Renal cortical epithelial cell (primary cell): ENCODE measurements around the gene PPP2R5E. TPM values are rescaled to one million over a fixed set of nuclear protein-coding genes. Genes with fewer than 3 reads are reported as not detected.

Source experiments
- DNase-seq: peaks from one replicate; pipeline ENCODE4 v3.0.0-alpha.2; 2011; ENCODE audit warnings: low read depth
- total RNA-seq: library from RNA; depleted of rRNA; stranded (reverse); fragments of >200 nt; gene quantifications from 2 replicates; pipeline ENCODE4 v1.2.3, GENCODE V29; 2014

Gene PPP2R5E
- total RNA-seq, 1 donor from 2014 or later: 54.4 TPM

DNA sequence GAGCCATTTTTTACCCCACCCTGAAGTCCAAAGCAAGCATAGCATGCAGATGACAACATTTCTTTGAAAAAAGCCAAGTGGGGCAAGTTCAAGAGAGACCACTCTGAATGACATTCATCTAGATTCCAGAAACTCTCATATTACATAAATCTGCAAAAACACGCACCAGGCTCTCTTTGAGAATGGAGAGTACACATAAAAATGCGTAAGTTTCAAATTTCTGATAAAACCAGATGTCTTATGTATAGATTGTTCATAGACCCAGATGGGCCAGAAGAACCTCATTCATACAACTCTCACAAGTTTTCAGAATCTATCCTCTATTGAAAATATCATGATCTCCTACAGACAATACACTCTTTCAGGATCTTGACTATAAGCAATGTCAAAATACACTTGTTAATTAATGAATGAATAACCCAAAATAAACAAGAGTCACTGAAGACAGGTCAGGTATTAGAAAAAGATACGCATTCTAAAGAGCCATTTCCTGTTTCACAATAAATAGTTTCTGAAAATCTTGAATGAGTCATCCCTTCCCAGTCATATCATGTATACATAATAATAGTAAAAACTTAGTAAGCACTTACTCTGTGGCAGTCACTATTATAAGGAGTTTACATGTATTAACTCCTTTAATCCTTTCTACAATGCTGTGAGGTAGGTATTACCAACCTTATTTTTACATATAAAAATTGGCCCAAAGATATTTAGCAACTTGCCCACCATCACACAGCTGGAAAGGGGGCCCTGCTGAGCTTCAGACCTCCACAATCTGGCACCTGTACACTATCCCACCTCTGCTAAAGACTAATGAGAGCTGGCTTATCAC lies 72.0 kb downstream of the PPP2R5E start:
- DNase-seq: peak; percentile 95

DNA sequence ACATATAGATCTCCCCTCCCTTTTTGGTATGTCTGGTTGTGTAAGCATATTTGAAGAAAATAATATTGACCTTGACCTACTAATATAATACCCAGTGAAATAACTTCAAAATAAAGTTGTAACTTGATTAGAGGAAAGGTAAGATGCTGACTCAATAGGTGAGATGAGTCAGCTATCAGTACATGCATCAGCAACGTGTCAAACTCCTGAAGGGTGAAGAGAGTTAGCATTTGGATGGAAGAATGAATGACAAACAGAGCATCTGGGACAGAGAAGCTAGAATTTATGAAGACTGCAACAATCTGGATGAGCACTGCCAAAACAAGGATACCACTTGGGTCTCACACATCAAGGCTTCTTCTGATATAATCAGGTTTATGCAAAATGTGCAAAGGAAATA lies 74.9 kb downstream of the PPP2R5E start:
- DNase-seq: peak; percentile 68

DNA sequence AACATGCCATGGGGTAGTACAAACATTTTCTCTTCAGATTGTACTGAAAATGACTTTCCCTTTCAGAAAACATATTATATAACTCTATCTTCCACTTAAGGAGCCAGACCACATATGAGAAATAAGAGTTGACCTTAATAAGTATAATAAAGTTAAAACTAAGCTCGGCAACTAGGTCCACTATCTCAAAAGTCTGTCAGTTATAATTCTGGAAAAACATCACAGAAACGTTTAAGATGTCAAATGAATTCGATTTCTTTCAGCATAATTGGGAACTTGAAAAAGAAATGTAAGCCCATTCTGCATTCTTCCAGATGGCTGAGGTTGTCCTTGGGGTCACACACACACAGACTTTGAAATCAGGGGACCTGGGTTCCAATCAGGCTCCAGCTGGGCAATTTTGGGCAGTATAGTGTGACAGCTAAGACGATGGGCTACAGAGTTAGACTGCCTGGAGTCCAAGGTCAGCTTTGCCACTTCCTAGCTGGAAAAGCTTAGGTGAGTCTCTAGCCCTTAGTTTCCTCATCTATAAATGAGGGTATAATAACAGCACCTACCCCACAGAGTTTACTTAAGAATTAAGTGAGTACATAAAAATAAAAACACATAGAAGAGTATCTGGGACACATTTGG lies 75.6 kb downstream of the PPP2R5E start:
- no peak for DNase-seq

DNA sequence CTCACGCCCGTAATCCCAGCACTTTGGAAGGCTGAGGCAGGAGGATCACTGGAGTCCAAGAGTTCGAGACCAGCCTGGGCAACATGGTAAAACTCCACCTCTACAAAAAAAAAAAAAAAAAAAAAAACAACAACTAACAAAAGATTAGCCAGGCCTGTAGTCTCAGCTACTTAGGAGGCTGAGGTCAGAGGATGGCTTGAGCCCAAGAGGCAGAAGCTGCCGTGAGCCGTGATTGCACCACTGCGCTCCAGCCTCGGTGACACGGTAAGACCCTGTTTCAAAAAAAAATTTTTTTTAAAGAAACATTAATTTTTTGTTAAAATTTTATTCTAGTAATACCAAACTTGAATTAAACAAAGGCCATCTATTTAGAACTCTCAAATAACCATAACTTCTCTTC lies 77.8 kb downstream of the PPP2R5E start:
- no peak for DNase-seq

DNA sequence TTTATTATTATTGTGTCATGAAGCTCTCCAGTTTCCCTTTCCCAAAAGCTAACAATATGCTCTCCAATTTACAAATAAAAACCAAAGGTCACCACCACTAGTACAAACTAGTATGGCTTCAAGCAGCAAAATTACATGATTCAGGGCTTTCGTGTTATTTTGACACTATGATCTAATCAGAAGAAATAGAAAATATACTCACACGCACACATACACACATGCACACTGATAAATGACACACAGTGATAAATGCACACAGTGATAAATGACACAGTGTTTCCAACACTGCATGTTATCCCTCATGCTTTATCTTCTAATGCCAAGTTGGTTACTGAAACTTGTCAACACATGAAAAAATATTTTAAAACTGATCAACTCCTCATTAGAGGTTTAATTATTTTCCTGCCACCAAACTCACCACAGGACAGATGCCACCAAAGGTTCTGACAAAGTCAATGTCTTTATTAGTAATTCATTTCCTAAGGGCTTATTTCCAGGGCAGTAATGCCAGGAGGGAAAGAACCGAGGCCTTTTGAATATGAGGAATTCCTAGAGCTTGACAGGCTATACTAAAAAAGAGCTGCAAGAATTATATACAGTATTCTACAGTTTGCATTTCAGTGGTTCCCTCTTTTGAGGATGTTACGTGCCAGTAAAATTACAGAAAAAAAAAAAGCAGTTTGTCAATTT lies 82.4 kb downstream of the PPP2R5E start:
- DNase-seq: no peak

DNA sequence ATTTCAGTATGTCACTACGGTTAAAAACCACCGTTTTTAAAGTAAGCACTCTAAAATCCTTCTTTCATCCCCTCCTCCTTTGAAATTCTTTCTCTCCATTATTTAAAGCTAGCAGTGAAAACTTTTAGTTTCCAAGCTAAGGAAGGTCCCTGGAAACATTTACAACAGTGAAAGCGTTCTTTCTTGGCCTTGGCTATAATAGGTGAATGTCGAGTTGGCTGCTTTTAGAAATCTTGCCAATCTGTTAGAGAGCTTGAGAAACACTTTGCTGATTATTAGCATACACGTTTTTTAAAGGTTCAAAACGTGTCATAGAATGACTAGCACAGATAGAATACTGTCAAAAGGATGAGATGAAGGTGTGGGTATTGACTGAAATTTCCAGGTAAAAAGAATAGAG lies 83.4 kb downstream of the PPP2R5E start:
- no peak for DNase-seq

DNA sequence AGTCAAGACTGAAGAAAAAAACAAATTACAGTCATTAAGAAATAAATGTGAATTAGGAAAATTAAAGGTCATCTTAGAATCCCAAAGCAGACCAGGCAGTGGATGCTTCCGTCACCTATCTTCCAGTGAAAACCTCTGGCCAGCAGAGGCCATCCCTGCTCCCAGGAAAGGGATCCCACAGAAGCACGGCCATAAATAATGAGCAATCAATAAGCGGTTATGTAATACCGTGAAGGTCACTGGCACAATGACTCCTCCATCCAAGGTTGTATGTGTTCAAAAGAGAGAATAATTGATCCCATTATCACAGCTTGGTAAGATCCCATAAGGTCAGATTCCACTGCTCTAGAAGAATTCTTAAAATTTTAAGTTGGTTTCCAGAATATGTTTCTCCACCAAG lies 85.7 kb downstream of the PPP2R5E start:
- no peak for DNase-seq

DNA sequence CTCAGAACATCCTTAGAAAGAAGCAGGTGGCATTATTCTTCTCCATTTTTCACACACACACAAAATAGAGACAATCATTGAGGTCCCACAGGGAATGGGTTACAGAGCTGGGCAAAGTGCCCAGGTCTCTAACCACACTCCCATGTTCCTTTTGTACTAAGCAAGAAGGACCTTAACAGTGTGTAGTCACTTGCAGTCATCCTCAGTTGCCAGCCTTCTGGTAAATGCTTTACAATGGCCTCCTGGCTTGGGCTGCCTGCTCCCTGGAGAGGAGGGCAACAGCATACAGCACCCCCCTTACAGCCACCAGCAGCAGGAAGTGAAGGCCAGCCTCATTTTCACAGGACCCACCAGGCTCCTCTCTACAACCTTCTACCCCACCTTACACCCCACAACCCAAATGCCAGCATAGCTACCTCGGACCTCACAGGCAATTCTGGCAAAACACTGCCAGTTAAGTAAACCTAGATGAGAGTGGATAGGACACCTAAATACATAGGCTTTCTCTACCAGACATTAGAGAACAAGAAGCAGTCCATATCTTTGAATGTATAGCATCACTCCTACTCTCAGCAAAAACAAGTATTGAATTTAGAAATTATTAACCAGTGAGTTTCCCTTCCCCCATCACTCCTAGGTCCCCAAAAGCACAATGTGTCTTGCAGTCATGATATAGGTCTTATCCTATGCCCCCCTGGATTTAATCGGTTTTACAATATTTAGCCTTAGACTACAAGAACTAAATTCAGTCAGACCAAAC lies 88.1 kb downstream of the PPP2R5E start:
- peak; percentile 87 for DNase-seq

DNA sequence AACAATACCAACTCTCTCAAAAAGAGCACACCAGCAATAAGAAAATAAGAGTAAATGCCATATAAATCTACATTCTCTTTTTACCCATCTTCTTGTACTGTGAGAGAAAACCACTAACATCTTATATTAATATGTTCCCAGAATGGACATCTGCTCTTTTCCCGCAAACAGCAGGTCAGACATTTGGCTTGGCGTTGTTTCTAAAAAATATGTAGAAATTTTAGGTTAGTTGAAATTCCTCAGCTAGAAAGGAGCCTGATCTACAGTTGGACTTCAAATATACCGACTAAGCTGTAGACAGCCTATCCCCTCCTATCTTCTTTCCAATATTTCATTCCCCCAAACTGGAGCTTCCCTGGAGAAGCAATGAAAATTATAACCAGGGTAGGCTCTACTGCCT lies 88.7 kb downstream of the PPP2R5E start:
- no peak for DNase-seq

DNA sequence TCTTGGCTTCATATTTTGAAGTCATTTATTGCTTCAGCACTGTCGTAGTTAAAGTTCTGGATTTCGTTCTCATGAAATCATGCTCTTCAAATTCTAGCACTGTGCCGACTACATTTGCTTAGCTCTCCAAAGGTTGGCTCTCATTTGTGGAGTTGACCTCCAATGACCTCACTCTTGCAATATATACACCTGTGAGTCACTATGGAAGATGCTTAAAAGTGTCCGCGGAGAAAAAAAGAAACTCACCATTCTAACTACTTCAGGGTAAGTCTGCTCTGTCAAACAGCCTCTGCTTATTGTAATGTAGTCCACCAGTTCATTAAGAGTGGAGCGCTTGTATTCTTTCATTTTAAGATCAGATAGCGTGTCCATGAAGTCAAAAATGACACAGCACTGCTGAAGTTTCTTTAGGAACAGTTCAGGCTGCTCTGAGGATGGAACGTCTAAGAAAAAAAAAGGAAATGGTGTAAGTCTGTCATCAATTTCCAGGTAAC lies 89.7 kb downstream of the PPP2R5E start:
- DNase-seq: no peak

DNA sequence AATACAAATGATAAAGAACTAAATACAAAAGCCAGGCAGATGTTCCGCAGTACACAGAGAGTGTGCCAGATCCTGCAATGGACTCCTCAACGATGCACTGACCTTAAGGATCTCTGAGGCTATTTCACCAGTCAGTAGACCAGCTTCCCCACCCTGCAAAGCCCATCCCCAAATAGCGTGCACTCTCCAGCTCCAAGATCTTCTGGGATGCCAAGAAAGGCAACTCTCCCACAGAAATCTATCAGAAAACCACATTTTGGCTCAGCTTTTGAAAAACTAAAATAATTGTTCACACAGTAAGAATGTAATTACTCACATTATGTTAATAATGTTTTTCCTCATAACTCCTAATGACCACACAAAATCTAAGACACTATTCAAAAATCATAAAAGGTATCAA lies 90.4 kb downstream of the PPP2R5E start:
- no peak for DNase-seq

DNA sequence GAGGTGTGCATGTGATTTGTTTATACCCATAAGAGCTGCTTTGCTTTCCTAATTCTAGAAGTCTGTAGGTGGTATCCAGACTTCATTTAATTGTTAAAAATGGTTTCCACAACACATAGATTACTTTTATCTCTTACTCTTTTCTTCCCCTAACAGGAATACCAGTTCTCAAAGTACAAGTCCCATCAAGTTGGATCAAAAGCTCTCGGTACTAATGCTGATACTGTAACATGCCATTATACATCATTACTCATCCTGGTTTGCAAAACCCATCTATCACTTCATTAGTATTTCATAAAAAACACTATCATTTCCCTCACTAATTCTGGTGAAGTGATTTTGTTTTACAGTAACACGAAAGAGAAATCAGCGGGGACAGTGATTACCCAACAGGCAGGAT lies 94.3 kb downstream of the PPP2R5E start:
- DNase-seq: no peak

DNA sequence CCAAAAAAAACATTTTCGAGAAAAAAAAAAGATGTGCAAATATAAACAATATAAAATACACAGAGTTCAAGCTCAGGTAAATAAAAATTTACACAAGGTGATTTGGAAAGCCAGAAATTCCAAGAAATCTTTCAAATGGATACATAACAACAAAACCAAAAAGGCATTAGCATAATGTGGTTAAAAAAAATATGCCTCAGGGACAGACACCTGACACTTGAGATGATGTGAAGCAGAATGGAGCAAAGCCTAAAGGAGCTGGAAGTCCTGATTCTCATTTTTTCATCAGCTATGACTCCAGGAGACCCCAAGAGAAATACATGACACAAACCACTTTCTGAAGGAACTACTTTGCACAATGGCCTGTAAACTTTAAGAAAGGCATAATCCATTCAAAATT lies 98.6 kb downstream of the PPP2R5E start:
- DNase-seq: peak; percentile 28

DNA sequence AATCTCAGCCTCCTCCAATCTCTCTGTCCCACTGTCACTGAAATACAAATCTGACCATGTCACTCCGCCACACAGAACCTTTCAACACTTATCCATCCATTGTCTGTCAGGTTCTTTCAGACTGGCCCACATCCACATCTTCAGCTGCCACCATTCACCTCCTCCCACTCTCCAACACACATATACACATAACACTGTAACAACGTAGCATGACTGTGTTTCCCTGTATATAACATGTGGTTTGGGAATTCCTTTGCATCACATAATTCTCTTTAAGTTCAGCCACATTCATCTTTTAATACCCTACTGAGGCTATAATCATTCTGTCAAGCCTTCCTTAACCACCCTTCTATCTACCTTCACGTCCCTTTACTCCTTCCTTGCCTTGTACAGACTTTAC lies 99.2 kb downstream of the PPP2R5E start:
- no peak for DNase-seq

DNA sequence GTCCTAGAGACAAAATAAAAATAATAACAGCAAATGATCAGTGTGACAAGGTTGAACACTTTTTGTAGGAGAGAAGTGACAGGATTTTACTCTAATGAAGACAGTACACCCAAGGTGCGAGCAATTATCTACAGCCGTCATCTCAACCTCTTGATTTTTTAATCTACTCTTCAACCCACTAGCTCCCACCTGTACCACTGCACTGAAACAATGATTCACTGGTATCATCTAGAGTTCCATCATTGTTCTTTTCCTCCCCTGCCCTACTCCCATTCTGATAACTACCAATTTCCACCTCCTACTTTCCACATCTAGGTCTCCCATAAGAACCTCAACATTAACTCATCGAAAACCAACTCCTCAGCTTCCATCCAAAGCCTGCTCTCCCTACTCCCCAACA lies 99.8 kb downstream of the PPP2R5E start:
- no peak for DNase-seq

DNA sequence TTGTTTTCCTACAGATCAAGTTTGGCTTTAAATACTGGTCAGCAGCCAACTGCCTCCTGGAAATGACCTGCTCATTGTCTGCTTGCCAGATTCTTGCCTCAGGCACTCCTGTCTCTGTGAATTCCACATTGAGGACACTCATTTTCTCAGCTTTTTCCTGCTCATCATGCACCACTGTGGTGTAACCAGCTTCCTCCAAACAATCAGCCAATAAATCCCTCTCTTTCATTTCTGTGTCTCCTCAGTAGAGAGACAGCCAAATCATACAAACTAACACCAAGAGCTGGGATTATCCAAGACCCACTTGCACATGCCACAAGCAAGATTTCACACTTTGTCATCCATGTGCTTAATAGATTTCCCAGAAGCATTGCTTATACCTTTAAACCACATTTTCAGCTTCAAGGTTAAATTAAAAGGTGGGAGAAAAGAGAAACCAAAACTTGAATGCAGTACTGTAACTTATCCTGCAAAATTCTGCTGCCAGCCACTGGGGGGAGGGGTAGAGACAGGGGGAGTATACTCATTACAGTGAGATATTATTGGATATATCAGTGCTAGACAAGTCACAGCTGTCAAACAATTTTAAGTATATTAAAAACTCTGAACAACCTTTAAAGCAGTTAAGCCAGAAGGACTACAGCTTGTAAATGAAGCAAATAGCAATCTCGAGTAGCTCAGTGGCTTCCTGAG lies 105.0 kb downstream of the PPP2R5E start:
- DNase-seq: peak; percentile 96

DNA sequence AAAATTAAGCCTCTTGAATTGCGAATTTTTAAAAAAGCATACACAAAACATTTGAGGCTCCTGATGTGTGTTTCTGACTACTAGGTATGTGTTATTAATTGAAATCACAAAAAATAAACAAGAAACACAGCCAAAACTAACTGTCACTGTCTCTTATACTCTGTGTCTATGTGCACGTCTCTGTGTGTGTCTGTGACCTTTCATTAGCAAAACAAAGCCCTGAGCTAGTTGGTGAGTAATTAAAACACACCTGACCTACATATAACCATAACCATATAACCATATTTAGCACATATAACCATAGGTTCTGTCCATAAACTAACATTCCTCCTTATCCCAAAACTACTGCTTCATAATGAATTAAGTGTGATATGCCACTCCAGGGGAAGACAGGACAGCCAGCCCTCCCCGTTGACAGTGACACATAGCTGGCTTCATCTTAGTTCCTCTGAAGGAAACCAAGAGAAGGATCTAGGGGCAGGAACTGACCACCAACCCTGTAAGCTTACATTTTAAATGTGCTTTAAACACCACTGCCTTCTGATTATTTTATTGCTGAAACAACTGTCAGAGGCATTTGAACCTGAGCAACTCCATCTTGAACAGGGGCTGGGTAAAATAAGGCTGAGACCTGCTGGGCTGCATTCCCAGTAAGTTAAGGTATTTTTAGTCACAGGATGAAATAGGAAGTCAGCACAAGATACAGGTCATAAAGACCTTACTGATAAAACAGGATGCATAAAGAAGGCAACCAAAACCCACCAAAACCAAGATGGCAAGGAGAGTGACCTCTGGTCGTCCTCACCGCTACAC lies 106.7 kb downstream of the PPP2R5E start:
- no peak for DNase-seq

DNA sequence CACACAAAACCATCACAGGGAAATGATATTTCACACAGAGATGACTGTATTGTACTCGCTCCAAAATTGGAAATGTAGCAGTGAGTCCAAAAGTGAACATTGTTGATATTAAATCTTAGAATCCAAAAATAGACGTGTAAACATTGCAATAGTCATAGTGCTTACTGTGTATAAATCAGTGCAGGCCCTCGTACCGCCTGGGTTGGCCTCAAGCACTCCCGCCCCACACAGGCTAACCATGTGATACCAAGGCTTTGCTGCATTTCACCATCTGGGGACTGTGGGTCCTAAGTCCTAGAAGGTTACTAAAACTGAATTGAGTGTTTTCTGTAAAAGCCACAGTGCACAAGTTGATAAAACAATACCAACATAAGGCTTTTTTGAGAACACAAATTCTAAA lies 107.3 kb downstream of the PPP2R5E start:
- peak; percentile 22 for DNase-seq

DNA sequence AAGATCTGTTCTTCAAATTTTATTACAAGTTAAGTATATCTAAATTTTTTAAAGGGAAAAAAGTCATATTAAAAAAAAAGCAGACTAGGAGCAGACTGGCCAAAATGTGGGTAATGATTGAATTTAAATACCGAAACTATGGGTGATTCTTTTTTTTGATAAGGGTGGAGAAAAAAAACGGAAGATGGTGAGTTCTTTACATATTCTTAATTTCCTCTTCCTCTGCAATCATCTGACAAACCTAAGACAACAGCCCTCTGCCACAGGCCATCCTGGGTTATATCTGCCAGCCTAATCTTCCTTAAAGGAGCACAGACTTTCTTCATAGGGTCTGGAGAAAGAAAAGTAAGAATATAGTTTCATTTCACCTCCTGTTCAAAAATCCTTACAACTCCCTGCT lies 108.0 kb downstream of the PPP2R5E start:
- no peak for DNase-seq

DNA sequence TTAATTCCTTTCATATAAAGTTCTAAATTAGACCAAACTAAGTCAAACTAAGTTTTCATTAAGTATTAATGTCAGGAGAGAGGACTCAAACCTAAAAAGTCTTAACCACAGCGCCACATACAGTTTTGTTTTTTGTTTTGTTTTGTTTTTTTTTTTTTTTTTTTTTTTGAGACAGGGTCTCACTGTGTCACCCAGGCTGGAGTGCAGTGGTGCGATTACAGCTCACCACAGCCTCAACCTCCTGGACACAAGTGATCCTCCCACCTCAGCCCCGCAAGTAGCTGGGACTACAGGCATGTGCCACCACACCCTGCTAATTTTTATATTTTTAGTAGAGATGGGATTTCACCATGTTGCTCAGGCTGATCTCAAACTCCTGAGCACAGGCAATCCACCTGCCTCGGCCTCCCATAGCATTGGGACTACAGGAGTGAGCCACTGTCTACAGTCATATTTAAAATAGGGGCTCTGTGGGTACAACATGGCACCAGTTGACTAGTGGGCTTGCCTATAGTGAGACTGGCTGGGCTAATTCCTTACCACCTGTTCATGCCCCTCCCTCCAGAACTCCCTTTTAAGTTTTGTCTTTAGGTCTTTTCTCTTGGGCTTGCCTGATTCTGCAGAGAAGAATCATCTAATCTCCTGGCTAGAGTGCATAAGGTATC lies 110.2 kb downstream of the PPP2R5E start:
- no peak for DNase-seq
